ENCODE data around the gene FDX2.

DNA sequence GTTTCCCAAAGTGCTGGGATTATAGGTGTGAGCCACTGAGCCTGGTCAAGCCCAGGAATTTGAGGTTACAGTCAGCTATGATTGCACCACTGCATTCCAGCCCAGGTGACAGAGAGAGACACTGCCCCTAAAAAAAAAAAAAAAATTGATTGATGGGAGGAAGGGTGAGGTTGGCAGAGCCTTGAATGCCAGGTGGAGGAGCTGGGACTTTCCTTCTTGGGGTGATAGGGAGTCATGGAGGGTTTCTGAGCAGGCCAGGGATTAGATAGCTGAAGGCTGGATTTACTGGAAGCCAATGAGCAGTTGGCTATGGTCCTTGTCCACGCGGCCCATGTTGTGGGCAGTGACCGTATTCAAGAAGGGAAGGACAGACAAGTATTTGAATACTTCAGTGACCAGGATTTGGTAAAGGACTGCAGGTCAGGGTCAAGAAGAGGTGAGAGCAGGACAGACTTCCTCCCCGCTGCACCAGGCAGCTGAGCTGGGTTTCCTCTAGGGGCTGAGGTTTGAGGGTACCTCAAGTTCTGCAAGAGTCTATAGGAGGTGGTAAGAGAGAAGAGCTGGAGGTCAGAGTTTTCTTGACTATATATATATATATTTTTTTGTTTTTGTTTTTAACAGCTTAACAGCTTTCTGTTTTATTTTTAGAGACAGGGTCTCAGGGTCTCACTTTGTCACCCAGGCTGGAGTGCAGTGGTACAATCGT, 35.9 kb downstream of the FDX2 start:
- TF ChIP-seq, protein P1, sequence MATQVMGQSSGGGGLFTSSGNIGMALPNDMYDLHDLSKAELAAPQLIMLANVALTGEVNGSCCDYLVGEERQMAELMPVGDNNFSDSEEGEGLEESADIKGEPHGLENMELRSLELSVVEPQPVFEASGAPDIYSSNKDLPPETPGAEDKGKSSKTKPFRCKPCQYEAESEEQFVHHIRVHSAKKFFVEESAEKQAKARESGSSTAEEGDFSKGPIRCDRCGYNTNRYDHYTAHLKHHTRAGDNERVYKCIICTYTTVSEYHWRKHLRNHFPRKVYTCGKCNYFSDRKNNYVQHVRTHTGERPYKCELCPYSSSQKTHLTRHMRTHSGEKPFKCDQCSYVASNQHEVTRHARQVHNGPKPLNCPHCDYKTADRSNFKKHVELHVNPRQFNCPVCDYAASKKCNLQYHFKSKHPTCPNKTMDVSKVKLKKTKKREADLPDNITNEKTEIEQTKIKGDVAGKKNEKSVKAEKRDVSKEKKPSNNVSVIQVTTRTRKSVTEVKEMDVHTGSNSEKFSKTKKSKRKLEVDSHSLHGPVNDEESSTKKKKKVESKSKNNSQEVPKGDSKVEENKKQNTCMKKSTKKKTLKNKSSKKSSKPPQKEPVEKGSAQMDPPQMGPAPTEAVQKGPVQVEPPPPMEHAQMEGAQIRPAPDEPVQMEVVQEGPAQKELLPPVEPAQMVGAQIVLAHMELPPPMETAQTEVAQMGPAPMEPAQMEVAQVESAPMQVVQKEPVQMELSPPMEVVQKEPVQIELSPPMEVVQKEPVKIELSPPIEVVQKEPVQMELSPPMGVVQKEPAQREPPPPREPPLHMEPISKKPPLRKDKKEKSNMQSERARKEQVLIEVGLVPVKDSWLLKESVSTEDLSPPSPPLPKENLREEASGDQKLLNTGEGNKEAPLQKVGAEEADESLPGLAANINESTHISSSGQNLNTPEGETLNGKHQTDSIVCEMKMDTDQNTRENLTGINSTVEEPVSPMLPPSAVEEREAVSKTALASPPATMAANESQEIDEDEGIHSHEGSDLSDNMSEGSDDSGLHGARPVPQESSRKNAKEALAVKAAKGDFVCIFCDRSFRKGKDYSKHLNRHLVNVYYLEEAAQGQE (IDR thresholded peaks at IDR 0.05; ENCODE audit: unreplicated experiment) = no peak
- TF ChIP-seq, protein P2, sequence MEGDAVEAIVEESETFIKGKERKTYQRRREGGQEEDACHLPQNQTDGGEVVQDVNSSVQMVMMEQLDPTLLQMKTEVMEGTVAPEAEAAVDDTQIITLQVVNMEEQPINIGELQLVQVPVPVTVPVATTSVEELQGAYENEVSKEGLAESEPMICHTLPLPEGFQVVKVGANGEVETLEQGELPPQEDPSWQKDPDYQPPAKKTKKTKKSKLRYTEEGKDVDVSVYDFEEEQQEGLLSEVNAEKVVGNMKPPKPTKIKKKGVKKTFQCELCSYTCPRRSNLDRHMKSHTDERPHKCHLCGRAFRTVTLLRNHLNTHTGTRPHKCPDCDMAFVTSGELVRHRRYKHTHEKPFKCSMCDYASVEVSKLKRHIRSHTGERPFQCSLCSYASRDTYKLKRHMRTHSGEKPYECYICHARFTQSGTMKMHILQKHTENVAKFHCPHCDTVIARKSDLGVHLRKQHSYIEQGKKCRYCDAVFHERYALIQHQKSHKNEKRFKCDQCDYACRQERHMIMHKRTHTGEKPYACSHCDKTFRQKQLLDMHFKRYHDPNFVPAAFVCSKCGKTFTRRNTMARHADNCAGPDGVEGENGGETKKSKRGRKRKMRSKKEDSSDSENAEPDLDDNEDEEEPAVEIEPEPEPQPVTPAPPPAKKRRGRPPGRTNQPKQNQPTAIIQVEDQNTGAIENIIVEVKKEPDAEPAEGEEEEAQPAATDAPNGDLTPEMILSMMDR (conservative IDR thresholded peaks at IDR 0.05; ENCODE audit: low read depth in 2 of 2) = no peak
- no peak for TF ChIP-seq EZH2 (IDR thresholded peaks at IDR 0.05; ENCODE audit: low read depth, unreplicated experiment)
- TF ChIP-seq POLR2AphosphoS5 (IDR thresholded peaks at IDR 0.05; ENCODE audit: low read depth) = no peak
- TF ChIP-seq CREB1 (CRISPR knock-in tag; IDR thresholded peaks at IDR 0.05; ENCODE audit: low read depth) = no peak
- TF ChIP-seq JUNB (IDR thresholded peaks at IDR 0.05; ENCODE audit: unreplicated experiment) = no peak
- TF ChIP-seq, protein P3, sequence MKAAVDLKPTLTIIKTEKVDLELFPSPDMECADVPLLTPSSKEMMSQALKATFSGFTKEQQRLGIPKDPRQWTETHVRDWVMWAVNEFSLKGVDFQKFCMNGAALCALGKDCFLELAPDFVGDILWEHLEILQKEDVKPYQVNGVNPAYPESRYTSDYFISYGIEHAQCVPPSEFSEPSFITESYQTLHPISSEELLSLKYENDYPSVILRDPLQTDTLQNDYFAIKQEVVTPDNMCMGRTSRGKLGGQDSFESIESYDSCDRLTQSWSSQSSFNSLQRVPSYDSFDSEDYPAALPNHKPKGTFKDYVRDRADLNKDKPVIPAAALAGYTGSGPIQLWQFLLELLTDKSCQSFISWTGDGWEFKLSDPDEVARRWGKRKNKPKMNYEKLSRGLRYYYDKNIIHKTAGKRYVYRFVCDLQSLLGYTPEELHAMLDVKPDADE (IDR thresholded peaks at IDR 0.05) = no peak
- TF ChIP-seq EZH2phosphoT487 (IDR thresholded peaks at IDR 0.05; ENCODE audit: unreplicated experiment) = no peak
- TF ChIP-seq NANOG (IDR thresholded peaks at IDR 0.05; ENCODE audit: borderline replicate concordance) = no peak
- TF ChIP-seq STAT1 (IDR thresholded peaks at IDR 0.05; ENCODE audit: unreplicated experiment) = no peak
- TF ChIP-seq ZNF114 (CRISPR knock-in tag; IDR thresholded peaks at IDR 0.05) = no peak
- TF ChIP-seq ZNF331 (CRISPR knock-in tag; IDR thresholded peaks at IDR 0.05; ENCODE audit: low read depth) = no peak
